Measurements from ENCODE around the gene LSM12. TPM values are rescaled to one million over a fixed set of nuclear protein-coding genes. Genes with fewer than 3 reads are reported as not detected.

Gene LSM12
- total RNA-seq, result 59.0 and 65.4 TPM in 2 replicates

DNA sequence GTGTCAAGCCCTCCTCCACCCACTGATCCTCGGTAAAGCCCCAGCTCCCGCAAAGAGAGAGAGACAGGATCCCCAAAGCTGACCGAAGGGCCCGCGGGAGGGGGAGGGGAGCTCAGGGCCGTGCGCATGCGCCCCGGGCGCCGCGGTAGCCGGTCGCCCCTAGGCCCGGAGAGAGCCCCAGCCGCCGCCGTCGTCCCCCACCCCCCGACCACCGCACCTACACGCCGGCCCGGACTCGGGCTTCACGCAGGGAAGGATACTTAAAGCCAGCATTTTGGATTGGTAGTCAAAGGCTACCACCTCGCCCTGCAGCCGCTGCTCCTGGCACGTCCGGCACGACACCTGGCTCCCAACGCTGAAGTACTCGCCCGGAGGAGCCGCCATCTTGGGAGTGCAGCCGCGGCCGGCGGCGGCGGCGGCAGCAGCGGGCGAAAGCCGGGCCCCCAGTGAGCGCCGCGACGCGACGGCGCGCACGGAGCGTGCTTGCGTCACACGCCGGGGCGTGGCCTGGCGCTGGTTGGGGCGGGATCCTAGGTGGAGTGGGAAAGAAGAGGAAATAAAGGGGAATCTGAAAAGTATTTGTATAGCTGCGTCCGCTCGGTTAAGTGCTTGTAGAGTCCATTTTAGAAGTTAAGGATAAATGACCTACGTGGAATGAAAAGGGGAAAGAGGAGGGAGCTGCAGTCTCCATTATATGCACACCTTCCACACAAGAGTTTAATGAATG, at the start of gene LSM12:
Gene LSM12 (minus strand): TSS at position 468 of the 727 bp plus-strand sequence. CDS start 84 bp downstream, at position 384.
- Histone ChIP-seq H3K36me3 (ENCODE audit: insufficient read depth, low read length) (peaks cover 22% of the 10 kb centered on the region), H3K27ac (ENCODE audit: low read depth, low read length) (peak within 1 kb of the TSS; percentile 92), H4K20me1 (ENCODE audit: insufficient read depth, low read length) (peaks cover 27% of the 10 kb centered on the region), H3K79me2 (ENCODE audit: insufficient read depth, low read length) (peaks cover 59% of the 10 kb centered on the region), H3K4me3 (ENCODE audit: insufficient read depth, low read length) (peak within 1 kb of the TSS; percentile 96), H3K4me2 (ENCODE audit: insufficient read depth, low read length) (peak within 1 kb of the TSS; percentile 97), H3K27me3 (ENCODE audit: insufficient read depth, low read length) (no peaks in the 10 kb centered on the region), H3K4me1 (ENCODE audit: insufficient read depth, low read length) (peaks cover 7% of the 10 kb centered on the region), H2AFZ (ENCODE audit: low read length) (peak within 1 kb of the TSS; percentile 72), H3K9me3 (ENCODE audit: low read depth, low read length) (no peaks in the 10 kb centered on the region)
- peak; percentile 99 for DNase-seq (ENCODE audit: insufficient read length, low spot score, missing footprints)
- TF ChIP-seq CTCF (IDR thresholded peaks at IDR 0.05; ENCODE audit: extremely low read depth, low read depth, low read length), result no peak

DNA sequence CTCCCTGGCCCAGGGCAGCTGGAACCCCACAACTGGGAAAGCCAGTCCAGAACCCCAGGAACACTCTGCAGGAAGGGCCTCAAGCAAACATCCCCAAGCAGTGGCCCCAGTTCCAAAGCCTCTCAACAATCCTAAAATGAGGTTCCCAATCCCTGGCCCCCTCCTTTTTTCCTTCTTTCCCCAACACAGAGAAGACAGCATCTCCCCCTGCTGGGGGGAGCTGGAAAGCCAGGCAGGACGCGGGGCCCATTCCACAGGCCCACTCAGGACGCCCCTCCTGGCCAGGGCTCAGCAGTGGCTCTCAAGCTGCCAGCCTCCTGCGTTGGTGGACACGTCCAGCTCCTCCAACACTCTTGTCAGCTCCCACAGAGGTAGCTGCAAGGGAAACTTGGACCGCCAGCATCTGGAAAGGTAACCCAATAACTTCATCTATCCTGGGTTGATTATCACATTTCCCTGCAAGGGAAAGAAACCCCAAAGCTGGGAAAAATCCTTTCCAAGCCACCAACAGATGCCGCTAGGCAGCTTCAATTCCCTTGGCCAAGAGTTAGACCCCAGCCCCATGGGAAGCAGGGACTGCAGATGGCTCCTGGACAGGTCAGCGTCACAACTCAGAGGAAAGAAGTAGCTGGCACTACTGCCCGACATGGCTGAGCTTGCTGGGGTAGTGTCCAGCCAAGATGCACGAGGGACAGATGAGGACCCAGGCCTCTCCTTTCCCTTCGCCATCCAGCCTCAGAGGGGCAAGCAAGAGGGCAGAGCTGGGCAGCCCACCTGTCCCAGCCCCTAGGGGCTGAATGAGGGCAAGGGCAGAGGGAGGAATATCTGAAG, 49.3 kb upstream of the LSM12 start:
- H3K4me1 ChIP-seq (ENCODE audit: insufficient read depth, low read length), result peaks cover 8% of the 10 kb centered on the region
- H2AFZ ChIP-seq (ENCODE audit: low read length), result no peak overlapping the region
- DNase-seq (ENCODE audit: insufficient read length, low spot score, missing footprints), result peak; percentile 94
- H3K27me3 ChIP-seq (ENCODE audit: insufficient read depth, low read length), result no peaks in the 10 kb centered on the region
- no peaks in the 10 kb centered on the region for H3K36me3 ChIP-seq (ENCODE audit: insufficient read depth, low read length)
- peaks cover 52% of the 10 kb centered on the region for H4K20me1 ChIP-seq (ENCODE audit: insufficient read depth, low read length)
- TF ChIP-seq CTCF (IDR thresholded peaks at IDR 0.05; ENCODE audit: extremely low read depth, low read depth, low read length), result peak; percentile 83
- H3K4me3 ChIP-seq (ENCODE audit: insufficient read depth, low read length), result no peak overlapping the region
- no peaks in the 10 kb centered on the region for H3K9me3 ChIP-seq (ENCODE audit: low read depth, low read length)
- no peak overlapping the region for H3K27ac ChIP-seq (ENCODE audit: low read depth, low read length)
- peaks cover 32% of the 10 kb centered on the region for H3K79me2 ChIP-seq (ENCODE audit: insufficient read depth, low read length)
- H3K4me2 ChIP-seq (ENCODE audit: insufficient read depth, low read length), result no peak overlapping the region

DNA sequence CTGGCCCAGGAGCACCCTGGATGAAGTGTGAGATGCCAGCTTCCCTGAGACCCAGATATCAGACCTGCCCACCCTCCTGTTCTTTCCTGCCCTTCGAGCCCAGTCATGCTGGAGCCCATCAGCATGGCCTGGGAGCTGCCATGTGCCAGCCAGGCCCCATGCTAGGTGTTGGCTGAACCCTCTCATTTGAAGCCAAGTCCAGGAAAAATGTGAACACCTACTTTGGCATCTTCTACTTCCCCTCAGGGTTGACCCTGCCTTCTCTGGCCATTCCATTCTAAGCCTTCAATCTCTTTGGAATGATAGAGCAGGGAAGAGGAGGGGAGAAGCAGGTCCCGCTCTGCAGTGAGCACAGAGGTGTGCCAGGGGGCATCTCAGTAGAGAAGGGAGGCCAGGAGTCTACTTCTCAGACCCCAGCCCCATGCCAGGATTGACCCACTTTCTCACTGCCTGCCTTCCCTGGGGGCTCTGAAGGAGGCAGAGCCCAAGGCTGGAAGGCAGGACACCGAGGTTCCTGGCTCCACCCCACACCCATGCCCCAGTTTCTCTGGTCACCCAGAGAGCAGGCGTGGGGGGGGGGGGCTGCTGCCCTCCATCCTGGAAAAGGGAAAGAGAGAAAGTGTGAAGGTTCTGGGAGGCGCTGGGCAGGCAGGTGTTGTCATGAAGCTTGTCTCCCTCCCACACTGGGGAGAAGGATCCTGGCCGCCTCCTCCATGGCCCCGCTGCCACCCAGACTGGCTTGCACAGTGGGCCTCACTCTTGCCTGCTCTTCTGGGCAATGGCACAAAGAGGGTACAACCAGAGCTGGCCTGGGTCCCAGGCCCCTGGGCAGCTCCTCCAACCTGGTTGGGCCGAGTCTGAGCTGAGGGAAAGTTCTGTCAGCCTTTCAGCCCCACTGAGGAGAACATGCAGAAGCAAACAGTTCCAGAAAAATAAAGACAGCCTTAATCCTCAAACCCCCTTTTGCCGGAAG, 47.7 kb upstream of the LSM12 start:
- H3K27ac ChIP-seq (ENCODE audit: low read depth, low read length), result no peak overlapping the region
- H3K4me3 ChIP-seq (ENCODE audit: insufficient read depth, low read length), result no peak overlapping the region
- TF ChIP-seq CTCF (IDR thresholded peaks at IDR 0.05; ENCODE audit: extremely low read depth, low read depth, low read length), result no peak
- no peaks in the 10 kb centered on the region for H3K27me3 ChIP-seq (ENCODE audit: insufficient read depth, low read length)
- peaks cover 24% of the 10 kb centered on the region for H3K4me1 ChIP-seq (ENCODE audit: insufficient read depth, low read length)
- H3K9me3 ChIP-seq (ENCODE audit: low read depth, low read length), result no peaks in the 10 kb centered on the region
- H3K79me2 ChIP-seq (ENCODE audit: insufficient read depth, low read length), result peaks cover 38% of the 10 kb centered on the region
- H2AFZ ChIP-seq (ENCODE audit: low read length), result no peak overlapping the region
- DNase-seq (ENCODE audit: insufficient read length, low spot score, missing footprints), result peak; percentile 10
- H3K36me3 ChIP-seq (ENCODE audit: insufficient read depth, low read length), result no peaks in the 10 kb centered on the region
- no peak overlapping the region for H3K4me2 ChIP-seq (ENCODE audit: insufficient read depth, low read length)
- peaks cover 40% of the 10 kb centered on the region for H4K20me1 ChIP-seq (ENCODE audit: insufficient read depth, low read length)
